ENCODE results near the gene SERPINE1. TPM values are rescaled to one million over a fixed set of nuclear protein-coding genes. Genes with fewer than 3 reads are reported as not detected.
A peak's percentile ranks its signal among the peaks of the same experiment; 100 is the strongest.

The SERPINE1 gene
- total and polyA plus RNA-seq, 3 donors from 2014 or later = 5.6 to 7.6 (median 5.8) TPM

DNA sequence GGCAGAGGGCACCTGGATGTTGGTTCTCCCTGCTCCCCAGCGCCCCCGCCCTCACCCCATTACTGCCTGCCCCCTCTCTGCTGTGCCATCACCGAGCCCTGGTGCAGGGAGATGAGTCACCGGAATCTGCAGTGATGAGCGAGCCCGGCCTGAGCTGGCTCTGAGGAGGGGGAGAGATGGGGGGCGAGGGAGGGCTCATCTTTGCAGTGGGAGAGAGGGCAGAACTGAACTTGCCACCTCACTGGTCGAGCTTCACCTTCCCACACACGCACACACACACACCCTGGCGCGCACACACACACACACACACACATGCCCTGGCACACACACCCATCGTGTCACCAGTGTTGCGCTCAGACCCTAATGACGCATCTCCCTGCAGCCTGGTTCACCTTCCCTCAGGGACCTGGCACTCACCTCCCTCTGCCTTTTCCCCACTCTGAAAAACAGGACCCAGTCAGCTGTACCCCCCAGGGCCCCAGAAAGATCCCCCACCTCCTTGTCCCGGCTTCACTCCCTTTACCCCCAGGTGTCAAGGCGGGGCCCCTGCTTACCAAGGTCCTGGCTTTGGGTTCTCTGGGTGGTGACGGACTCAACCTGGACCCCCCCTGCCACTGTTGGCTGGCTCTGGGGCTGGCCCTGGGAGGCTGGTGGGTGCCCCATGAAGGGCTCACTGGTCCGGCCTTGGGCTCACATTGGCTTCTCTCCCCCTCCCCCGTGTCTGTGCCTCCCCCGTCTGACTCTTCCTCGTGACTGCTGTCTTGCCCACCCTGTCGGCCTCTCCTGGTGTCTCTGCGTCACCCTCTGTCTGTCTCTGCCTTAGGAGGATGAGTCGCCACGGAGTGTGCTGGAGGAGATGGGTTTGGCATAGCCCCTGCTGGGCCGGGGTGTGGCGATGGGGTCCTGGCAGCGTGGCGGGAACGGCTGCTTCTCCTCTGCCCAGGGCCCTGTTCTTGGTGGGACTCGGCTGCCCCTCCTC is 33.1 kb downstream of the SERPINE1 start:
- H3K27me3 ChIP-seq = no peaks in the 10 kb centered on the region
- no peak overlapping the region for H3K4me3 ChIP-seq
- no peaks in the 10 kb centered on the region for H3K9me3 ChIP-seq
- H3K36me3 ChIP-seq (ENCODE audit: low read depth, missing control alignments) = no peaks in the 10 kb centered on the region
- intact Hi-C loops (cut with DNase I; ENCODE audit: low total_unique reads) = loop anchor here (10.0 kb wide), 1 partner anchor 125 kb away; no protein-coding TSS in a partner anchor
- 84 to 90% methylated on average over 12 to 31 of the region's 31 CpGs for WGBS, 2 donors
- peaks cover 18% of the 10 kb centered on the region for H3K4me1 ChIP-seq
- H3K27ac ChIP-seq = no peak overlapping the region
- no peak for DNase-seq
- no peak for TF ChIP-seq CTCF (IDR thresholded peaks at IDR 0.05)
- no peak for TF ChIP-seq POLR2A (IDR thresholded peaks at IDR 0.05)

GRCh38 chr7:101160910-101161309 is 34.0 kb downstream of the SERPINE1 start:
- no peak for TF ChIP-seq CTCF (IDR thresholded peaks at IDR 0.05)
- TF ChIP-seq POLR2A (IDR thresholded peaks at IDR 0.05) = no peak
- Histone ChIP-seq H3K9me3 (no peaks in the 10 kb centered on the region), H3K36me3 (ENCODE audit: low read depth, missing control alignments) (no peaks in the 10 kb centered on the region), H3K4me3 (no peak overlapping the region), H3K4me1 (peaks cover 16% of the 10 kb centered on the region), H3K27ac (no peak overlapping the region), H3K27me3 (no peaks in the 10 kb centered on the region)
- intact Hi-C loops (cut with DNase I; ENCODE audit: low total_unique reads) = loop anchor here (10.0 kb wide), 1 partner anchor 124 kb away; no protein-coding TSS in a partner anchor
- DNase-seq = no peak

- intact Hi-C loops (cut with DNase I; ENCODE audit: low total_unique reads) = loop anchor here (10.0 kb wide), 1 partner anchor 123 kb away; no protein-coding TSS in a partner anchor
- Histone ChIP-seq H3K9me3 (no peaks in the 10 kb centered on the region), H3K4me1 (peaks cover 17% of the 10 kb centered on the region), H3K27ac (no peak overlapping the region), H3K36me3 (ENCODE audit: low read depth, missing control alignments) (no peaks in the 10 kb centered on the region), H3K4me3 (no peak overlapping the region), H3K27me3 (no peaks in the 10 kb centered on the region)
- 58 to 74% methylated on average over 17 of the region's 17 CpGs for WGBS, 2 donors
- no peak for DNase-seq
- TF ChIP-seq POLR2A (IDR thresholded peaks at IDR 0.05) (no peak), CTCF (IDR thresholded peaks at IDR 0.05) (no peak)
These were observed 35.0 kb downstream of the SERPINE1 start for GRCh38 chr7:101161692-101162471.

DNA sequence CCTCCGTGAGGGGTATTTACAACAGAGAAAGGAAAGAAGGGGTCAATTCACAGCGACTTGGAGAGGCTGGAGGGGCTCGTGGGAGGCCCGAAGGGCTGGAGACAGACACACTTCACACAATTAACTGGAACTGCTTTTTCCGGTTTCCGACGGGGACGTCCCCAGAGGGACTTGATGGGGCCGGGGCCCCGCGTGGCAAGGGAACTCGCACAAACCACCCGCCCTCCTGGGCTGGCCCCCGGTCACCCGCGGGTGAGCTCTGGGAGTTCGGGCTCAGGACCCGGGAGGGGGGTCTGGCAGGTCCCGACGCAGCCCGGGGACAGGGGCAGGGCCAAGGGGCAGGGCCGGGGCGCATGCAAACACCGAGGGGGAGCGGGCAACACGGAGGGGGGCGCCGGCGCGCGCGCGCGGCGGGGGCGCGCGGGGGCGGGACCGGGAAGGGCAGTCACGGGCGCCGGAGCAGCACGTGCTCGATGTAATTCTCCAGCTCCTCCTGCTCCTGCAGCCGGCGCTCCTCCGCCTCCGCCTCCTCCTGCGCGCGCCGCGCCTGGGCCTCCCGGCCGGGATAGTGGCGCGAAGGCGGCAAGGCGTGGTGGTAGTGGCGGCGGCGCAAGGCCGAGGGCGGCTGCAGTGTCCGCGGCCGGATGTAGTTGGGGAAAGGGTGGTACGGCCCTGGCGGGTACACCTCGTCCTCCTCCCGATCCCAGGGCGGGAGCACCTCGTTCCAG is 35.8 kb downstream of the SERPINE1 start:
- peak; percentile 59 for DNase-seq
- no peaks in the 10 kb centered on the region for H3K36me3 ChIP-seq (ENCODE audit: low read depth, missing control alignments)
- intact Hi-C loops (cut with DNase I; ENCODE audit: low total_unique reads) = loop anchor here (10.0 kb wide), 1 partner anchor 122 kb away; no protein-coding TSS in a partner anchor
- H3K27me3 ChIP-seq = no peaks in the 10 kb centered on the region
- peak overlapping the region; percentile 26 to 45 for H3K4me3 ChIP-seq
- H3K9me3 ChIP-seq = no peaks in the 10 kb centered on the region
- 4 to 6% methylated on average over 19 to 61 of the region's 74 CpGs for WGBS, 2 donors
- H3K4me1 ChIP-seq = peaks cover 17% of the 10 kb centered on the region
- TF ChIP-seq POLR2A (IDR thresholded peaks at IDR 0.05) = no peak
- TF ChIP-seq CTCF (IDR thresholded peaks at IDR 0.05) = no peak
- no peak overlapping the region for H3K27ac ChIP-seq
